HL-60 (cell line): ENCODE data around the gene ALG8.

Source experiments
- CTCF ChIP-seq: IDR thresholded peaks from one replicate; pipeline ENCODE4 v1.5.1; 2011; ENCODE audit warnings: low read length, control low read depth, inconsistent platforms; ENCODE audit not compliant: insufficient read depth
- GABPA ChIP-seq: IDR thresholded peaks from 2 replicates; pipeline ENCODE4 v1.6.1; 2012; ENCODE audit warnings: low read depth
- POLR2AphosphoS5 ChIP-seq: IDR thresholded peaks from 2 replicates; pipeline ENCODE4 v1.6.1; 2012; ENCODE audit warnings: low read depth
- REST ChIP-seq: IDR thresholded peaks from 2 replicates; pipeline ENCODE4 v1.6.1; 2012; ENCODE audit warnings: low read depth; ENCODE audit not compliant: insufficient replicate concordance

GRCh38 chr11:78063440-78064181, 75.8 kb downstream of the ALG8 start, which contains the start of gene THRSP:
- TF ChIP-seq REST, result no peak
- TF ChIP-seq GABPA, result no peak
- TF ChIP-seq POLR2AphosphoS5, result no peak
- no peak for TF ChIP-seq CTCF
